HG03095 (cell line): Measurements from ENCODE around the gene FXN.
A peak's percentile ranks its signal among the peaks of the same experiment; 100 is the strongest.
"Not testable (repeated sequence)": the region's sequence is repeated elsewhere in the genome, so short reads cannot be mapped to it uniquely, and the experiment has no call there.

ENCODE experiments used
- ATAC-seq: cut with Tn5 transposase; IDR thresholded peaks from one replicate; pipeline ENCODE4 v1.9.1; 2021; ENCODE audit warnings: moderate library complexity; ENCODE audit not compliant: unreplicated experiment

FXN gene

GRCh38 chr9:69035438-69036308, at the start of gene FXN:
FXN (plus strand) TSS chr9:69035752; CDS start chr9:69035783, 31 bp downstream.
- ATAC-seq = peak; percentile 88

- ATAC-seq = not testable (repeated sequence)
These were observed 48.6 kb upstream of the FXN start for GRCh38 chr9:68986949-68987348.

GRCh38 chr9:68991457-68991856, 44.1 kb upstream of the FXN start:
- no peak for ATAC-seq

GRCh38 chr9:68995776-68996175, 39.8 kb upstream of the FXN start:
- no peak for ATAC-seq

- ATAC-seq = no peak
These were observed 39.1 kb upstream of the FXN start for GRCh38 chr9:68996462-68996861.

GRCh38 chr9:68997666-68998065, 37.9 kb upstream of the FXN start:
- no peak for ATAC-seq

GRCh38 chr9:68998385-68998784, 37.2 kb upstream of the FXN start:
- no peak for ATAC-seq

GRCh38 chr9:68998812-68999211, 36.7 kb upstream of the FXN start:
- ATAC-seq = no peak

- peak; percentile 83 for ATAC-seq
These were observed 36.0 kb upstream of the FXN start for GRCh38 chr9:68999393-69000105.

GRCh38 chr9:69001921-69002320, 33.6 kb upstream of the FXN start:
- ATAC-seq = no peak

GRCh38 chr9:69003051-69003450, 32.5 kb upstream of the FXN start:
- no peak for ATAC-seq

GRCh38 chr9:69004836-69005235, 30.7 kb upstream of the FXN start:
- ATAC-seq = no peak

GRCh38 chr9:69009708-69010107, 25.8 kb upstream of the FXN start:
- no peak for ATAC-seq

GRCh38 chr9:69012696-69013381, 22.7 kb upstream of the FXN start:
- no peak for ATAC-seq

GRCh38 chr9:69013382-69013727, 22.2 kb upstream of the FXN start:
- ATAC-seq = no peak

- no peak for ATAC-seq
These were observed 21.5 kb upstream of the FXN start, which contains the start of gene PRKACG for GRCh38 chr9:69014013-69014412. PRKACG (minus strand) TSS chr9:69014113; CDS start chr9:69014092, 21 bp downstream.

GRCh38 chr9:69016191-69017096, 19.1 kb upstream of the FXN start:
- no peak for ATAC-seq

GRCh38 chr9:69018737-69019136, 16.8 kb upstream of the FXN start:
- ATAC-seq = no peak

GRCh38 chr9:69019808-69020207, 15.7 kb upstream of the FXN start:
- ATAC-seq = no peak

- ATAC-seq = no peak
These were observed 15.0 kb upstream of the FXN start for GRCh38 chr9:69020301-69021145.
